HT-29 (cell line): ENCODE data around the gene CDC25C. TPM values are rescaled to one million over a fixed set of nuclear protein-coding genes. Genes with fewer than 3 reads are reported as not detected.
"Not testable (repeated sequence)": the region's sequence is repeated elsewhere in the genome, so short reads cannot be mapped to it uniquely, and the experiment has no call there.

Experiments used
- DNase-seq: peaks from one replicate; pipeline ENCODE4 v3.0.0-alpha.2; 2015; ENCODE audit warnings: low spot score
- total RNA-seq: library from RNA; depleted of rRNA; stranded (reverse); fragments of >200 nt; shearing (Covaris generic); gene quantifications from 2 replicates; pipeline ENCODE4 v1.2.3, GENCODE V29; 2014

Gene CDC25C
- total RNA-seq, 1 experiment from 2014 or later: 13.4 TPM

DNA sequence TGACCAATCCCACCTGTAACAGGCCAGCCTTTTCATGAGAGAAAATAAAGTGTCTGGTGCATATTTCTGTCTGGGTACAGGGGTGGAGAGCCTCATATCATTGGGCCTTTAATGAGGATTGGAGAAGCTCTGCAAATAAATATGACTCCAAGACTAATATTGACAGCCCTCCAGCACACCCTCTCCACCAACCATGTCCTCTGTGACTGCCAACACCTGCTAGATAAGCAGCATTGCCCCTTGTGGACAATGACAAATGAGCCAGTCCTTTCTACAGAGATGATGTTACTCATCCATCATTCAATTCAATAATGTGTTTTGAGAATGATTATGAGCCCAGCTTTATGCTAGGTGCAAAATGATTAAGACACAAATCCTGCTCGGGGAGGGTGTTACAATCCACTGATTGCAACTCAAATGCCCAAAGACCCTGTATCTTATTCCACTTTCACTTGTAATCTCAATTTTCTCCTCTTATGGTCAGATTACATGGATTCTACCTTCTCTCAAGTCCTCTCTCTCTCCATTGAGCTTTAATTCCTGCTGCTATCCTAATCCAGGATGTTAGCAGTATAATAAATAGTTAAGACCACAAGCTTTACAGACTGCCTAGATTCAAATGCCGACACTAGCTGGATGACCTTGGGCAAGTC, 55.1 kb downstream of the CDC25C start:
- peak; percentile 18 for DNase-seq

DNA sequence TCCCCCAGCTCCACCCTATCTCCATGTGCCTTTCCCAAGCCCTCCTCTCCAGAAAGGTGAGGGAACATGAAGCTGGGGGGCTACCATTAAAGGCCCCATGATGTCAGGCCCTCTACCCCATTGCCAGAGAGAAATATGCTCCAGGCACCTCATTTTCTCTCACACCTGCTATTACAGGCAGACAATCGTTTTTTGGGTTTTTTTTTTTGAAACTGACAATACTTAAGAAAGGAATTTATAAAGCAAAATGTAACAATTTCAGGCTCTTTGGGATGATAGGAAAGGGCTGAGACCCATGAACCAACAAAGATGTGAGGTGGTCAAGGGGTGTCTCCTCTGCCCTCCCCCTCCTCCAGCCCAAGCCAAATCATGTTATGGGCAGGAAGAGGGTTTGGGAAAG, 55.7 kb downstream of the CDC25C start:
- DNase-seq: no peak

DNA sequence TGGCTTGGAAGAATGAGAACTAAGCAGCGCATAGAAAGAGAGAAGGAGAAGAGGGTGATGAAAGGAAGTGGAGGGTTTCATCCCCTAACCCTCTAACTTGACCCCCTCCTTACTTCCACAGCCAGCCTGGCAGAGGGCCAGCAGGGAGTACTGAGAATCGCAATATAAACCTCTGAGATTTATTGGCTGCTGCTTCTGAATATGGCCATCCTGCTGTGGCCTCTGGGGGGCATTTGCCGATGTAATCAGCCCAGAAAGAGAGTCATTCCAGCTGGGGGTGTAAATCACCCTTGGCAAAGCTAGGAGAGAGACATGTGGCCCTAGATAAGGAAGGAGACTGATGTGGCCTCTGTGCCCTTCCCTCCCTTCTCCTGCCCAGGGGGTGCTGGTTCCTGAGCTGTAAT, 56.2 kb downstream of the CDC25C start:
- no peak for DNase-seq

- no peak for DNase-seq
Measured at GRCh38 chr5:138274189-138274853, 57.3 kb downstream of the CDC25C start, which contains the start of gene GFRA3. Gene GFRA3, minus strand, starts transcription at chr5:138274621. Its CDS starts 197 bp downstream, at chr5:138274424.

GRCh38 chr5:138273834-138274188, 57.8 kb downstream of the CDC25C start:
- DNase-seq: no peak

GRCh38 chr5:138272681-138273080, 58.9 kb downstream of the CDC25C start:
- DNase-seq: no peak

GRCh38 chr5:138271281-138271680, 60.3 kb downstream of the CDC25C start:
- DNase-seq: no peak

DNA sequence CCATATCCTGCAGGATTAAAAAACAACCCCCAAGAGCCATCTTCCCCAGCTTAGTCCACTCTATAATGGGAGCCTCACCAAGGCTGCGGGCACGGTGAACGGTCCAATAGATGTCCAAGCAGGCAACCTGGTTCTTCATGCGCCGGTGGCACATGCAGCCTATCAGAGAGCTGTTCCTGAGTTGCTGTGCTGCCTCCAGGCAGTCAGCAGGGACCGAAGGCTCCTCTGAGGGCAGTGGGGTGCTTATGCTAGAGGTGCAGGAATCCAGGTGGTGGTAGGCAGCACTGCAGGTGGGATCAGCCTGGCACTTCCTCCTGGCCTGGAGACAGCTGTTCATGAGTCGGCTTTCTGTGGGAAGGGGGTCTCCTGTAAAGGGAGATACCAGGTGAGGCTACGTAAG, 67.4 kb downstream of the CDC25C start:
- no peak for DNase-seq

DNA sequence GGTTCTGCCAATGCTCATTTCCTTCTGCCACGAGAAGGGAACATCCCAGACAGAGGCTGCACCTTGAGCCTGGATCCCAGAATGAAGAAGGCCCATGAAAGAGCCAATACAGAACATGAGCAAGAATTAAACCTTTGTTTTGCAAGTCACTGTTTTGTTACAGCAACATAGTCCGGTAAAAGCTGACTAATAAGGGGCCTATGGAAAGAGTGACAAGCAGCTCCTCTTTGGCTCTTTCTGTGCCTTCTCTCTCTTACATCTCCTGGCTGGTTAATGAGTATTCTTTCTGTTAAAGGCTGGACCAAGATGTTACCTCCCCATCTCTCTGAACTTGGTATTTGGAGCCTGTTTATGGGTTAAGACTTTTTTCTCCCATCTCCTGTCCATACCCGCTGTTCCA, 68.0 kb downstream of the CDC25C start:
- no peak for DNase-seq

DNA sequence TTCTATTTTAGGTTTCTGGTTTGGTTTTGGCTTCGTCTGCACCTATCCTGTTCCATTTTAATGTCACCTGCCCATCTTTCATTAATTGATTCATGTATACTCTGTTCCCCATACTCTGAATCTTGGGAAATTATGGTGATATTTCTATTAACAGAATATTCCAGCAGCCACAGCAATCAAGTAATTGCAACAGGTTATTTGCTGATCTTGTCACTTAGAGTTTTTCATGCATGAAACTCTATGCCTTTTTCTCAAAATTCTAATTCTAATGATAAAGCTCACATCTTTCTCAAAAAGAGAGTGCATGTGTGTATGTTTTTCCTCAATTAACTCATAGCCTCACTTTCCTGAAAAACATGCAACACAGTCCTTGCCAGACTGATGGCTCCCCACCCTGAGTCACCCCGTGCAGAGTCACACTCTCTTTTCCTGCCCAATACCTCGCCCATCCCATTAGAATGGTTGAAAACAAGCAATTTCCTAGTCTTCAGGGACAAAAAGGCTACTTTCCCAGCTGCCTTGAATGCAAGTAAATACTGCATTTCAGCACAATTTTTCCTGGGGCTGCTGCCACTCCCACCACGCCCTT, 72.8 kb downstream of the CDC25C start:
- no peak for DNase-seq

DNA sequence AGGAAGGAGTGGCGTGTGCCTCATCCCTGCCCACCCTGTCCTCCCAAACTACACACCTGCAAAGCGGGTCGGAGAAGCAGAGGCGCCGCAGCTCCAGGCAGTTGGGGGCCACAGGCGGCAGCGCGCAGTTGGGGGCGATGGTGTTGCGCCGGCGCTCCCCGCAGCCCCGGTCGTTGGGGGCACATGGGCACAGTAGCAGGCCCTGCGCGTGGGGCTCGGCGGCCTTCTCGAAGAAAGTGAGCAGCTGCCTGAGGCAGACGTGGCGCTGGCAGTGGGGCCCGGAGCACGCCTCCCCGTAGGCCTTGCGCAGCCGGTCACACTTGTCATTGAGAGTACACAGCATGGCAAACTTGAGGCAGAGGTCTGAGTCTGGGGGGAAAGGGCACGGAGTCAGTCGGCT, 74.0 kb downstream of the CDC25C start:
- DNase-seq: no peak

- no peak for DNase-seq
Measured at GRCh38 chr5:138252944-138253343, 78.7 kb downstream of the CDC25C start.

DNA sequence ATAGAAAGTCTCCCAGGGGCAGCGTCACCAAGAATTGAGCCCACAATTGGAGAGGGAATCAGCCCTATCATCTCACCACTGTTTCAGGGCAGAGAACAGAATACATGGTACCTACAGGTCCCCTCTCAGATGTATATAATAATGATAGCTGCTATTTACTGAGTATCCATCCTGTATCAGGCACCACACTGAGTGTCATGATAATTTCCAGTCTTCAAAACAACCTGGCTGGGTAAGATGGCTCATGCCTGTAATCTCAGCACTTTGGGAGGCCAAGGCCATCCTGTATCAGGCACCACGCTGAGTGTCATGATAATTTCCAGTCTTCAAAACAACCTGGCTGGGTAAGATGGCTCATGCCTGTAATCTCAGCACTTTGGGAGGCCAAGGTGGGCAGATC, 83.8 kb downstream of the CDC25C start:
- not testable (repeated sequence) for DNase-seq

DNA sequence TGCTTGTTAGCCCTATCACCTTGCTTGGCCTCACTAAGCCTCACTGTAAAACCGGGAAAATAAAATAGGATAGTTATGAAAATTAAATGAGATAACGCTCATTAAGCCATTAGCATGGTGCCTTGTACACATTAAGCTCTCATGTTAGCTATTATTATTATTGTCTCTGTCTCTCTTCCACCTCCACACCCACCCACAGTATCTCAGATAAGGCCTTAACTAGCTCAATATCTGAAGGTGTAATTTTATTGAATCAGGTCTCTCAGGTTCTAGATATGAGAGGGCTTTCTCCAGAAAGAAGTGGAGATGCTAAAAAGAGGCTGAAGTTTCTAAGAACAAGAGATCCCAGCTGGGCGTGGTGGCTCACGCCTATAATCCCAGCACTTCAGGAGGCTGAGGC, 84.8 kb downstream of the CDC25C start:
- DNase-seq: no peak

GRCh38 chr5:138246334-138246733, 85.3 kb downstream of the CDC25C start:
- DNase-seq: no peak

DNA sequence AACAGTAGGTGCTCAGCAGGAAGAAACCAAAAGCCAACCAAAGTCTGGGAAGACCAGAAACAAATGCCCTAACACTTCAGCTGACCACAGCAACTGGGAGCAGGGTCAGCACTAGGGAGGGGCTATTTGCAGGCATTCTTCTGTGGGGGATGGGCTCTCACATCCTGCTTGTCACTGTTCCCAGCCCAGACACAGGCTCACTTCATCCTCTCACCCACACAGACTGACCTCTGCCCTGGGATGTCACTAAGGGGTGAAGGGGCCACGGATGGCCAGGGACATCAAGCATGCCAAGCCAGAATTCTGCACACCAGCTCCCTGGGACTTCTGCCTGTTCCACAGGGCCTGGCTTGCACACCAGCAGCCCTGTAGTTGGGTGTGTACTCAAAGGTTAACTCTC, 85.9 kb downstream of the CDC25C start:
- DNase-seq: no peak

- no peak for DNase-seq
Measured at GRCh38 chr5:138243794-138244193, 87.8 kb downstream of the CDC25C start.

DNA sequence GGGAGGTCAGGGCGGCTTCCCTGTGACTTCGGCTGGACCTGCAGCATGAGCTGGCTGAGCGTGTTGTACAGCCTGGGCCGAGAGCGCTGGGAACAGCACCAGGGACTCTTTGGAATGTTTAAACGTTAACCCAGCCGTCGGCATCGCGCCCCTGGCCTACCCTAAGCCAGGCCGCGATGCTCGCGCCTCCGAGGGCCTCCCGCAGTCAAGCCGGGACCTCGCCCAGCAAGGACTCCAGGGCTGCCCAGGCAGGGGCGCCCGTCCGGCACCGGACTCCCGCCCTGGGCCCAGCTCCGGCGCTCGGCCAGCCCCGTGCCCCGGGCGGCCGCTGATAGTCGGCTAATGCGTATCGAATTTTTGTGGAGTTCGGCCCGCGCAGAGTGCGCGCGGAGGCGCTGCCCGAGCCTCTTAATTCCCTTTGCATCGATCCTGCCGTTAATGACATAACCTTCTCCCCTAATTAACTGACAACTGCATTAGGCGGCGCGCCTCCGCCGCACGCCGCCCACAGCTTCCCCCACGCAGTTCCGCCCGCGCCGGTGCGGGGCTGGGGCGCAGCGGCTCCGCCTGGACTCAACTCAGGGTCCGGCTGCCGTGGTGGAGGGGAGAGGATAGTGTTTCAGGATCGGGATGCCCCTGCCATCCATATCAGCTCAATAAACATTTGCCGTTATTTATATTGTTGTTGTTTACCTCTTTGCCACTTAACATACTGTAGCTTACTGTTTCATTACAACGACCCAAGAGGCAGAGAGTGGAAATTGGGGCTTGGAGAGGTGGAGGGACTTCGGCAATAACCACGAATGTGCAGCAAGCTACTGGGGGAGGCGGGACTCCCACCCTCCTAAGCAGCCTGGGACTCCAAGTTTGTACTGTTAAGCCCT, 89.7 kb downstream of the CDC25C start:
- no peak for DNase-seq

GRCh38 chr5:138240650-138241385, 90.8 kb downstream of the CDC25C start:
- DNase-seq: no peak

DNA sequence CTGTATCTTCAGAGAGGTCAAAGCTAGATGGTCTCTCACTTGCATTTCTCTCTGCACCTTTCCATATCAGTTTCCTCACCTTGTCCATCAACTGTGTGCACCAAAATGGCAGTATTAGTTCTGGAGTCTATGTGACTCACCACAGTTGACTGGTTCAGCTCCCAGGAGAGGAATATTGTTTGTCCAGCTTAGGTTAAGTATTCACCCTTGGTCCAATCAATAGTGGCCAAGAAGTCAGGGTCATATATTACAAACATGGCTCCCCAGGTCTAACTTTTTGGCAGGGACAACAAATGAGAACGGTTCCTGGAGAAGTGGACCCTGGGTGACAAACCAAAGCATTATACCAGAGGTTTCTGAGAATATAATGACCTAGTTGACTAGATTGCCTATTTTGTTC, 93.6 kb downstream of the CDC25C start:
- no peak for DNase-seq
